Endodermal cell (in vitro differentiated cells): ENCODE data around the gene ARGLU1. TPM values are rescaled to one million over a fixed set of nuclear protein-coding genes. Genes with fewer than 3 reads are reported as not detected.

ENCODE experiments used
- DNase-seq: peaks from one replicate; pipeline ENCODE4 v3.0.0-alpha.2; 2017
- H3K27ac ChIP-seq: 2 replicates; pipeline ENCODE4 v1.5.1; 2013; ENCODE audit warnings: mild to moderate bottlenecking, low read depth, low read length, moderate library complexity
- H3K27me3 ChIP-seq: 2 replicates; pipeline ENCODE4 v1.6.1; 2013; ENCODE audit warnings: mild to moderate bottlenecking, low read length, moderate library complexity; ENCODE audit not compliant: insufficient read depth, control insufficient read depth, poor library complexity, severe bottlenecking
- H3K36me3 ChIP-seq: 2 replicates; pipeline ENCODE4 v1.7.0; 2013; ENCODE audit warnings: mild to moderate bottlenecking, low read length, moderate library complexity; ENCODE audit not compliant: control insufficient read depth, insufficient read depth
- H3K4me1 ChIP-seq: one replicate; pipeline ENCODE4 v1.7.0; 2013; ENCODE audit warnings: low read length; ENCODE audit not compliant: control insufficient read depth, insufficient read depth
- H3K4me3 ChIP-seq: 2 replicates; pipeline ENCODE4 v1.5.1; 2013; ENCODE audit warnings: mild to moderate bottlenecking, low read length, moderate library complexity
- H3K9ac ChIP-seq: 2 replicates; pipeline ENCODE4 v1.6.1; 2013; ENCODE audit warnings: mild to moderate bottlenecking, low read length, moderate library complexity; ENCODE audit not compliant: poor library complexity, severe bottlenecking; ENCODE audit errors: extremely low read depth
- H3K9me3 ChIP-seq: 2 replicates; pipeline ENCODE4 v1.6.1; 2013; ENCODE audit warnings: mild to moderate bottlenecking, low read length, moderate library complexity; ENCODE audit not compliant: control insufficient read depth
- H3K27ac Mint-ChIP-seq: 2 replicates; pipeline ENCODE4 v1.8.0; 2020; ENCODE audit warnings: mixed read lengths
- H3K27me3 Mint-ChIP-seq: 2 replicates; pipeline ENCODE4 v1.8.0; 2021; ENCODE audit warnings: mild to moderate bottlenecking, mixed read lengths; ENCODE audit not compliant: insufficient read depth
- H3K36me3 Mint-ChIP-seq: 2 replicates; pipeline ENCODE4 v1.8.0; 2020; ENCODE audit warnings: low read depth, mixed read lengths
- H3K4me1 Mint-ChIP-seq: 2 replicates; pipeline ENCODE4 v1.8.0; 2020; ENCODE audit warnings: mixed read lengths
- H3K4me3 Mint-ChIP-seq: 2 replicates; pipeline ENCODE4 v1.8.0; 2020; ENCODE audit warnings: mild to moderate bottlenecking, moderate library complexity, mixed read lengths
- H3K9me3 Mint-ChIP-seq: 2 replicates; pipeline ENCODE4 v1.8.0; 2020; ENCODE audit warnings: mild to moderate bottlenecking, mixed read lengths
- CTCF ChIP-seq: fragments of 200-600 bp; sonication (generic); conservative IDR thresholded peaks from 2 replicates; pipeline ENCODE4 v1.5.0; 2021; ENCODE audit warnings: antibody characterized with exemption, mild to moderate bottlenecking
- WGBS, 2 experiments: methylation state at CpG; one replicate each; pipeline versions ENCODE4 v1.1.5 to v1.1.7; 2013; ENCODE audit warnings: missing lambda C conversion rate in 2 of 2, mixed read lengths in 1 of 2; ENCODE audit not compliant: insufficient coverage in 1 of 2, insufficient read length in 1 of 2; 5-methylcytosine and 5-hydroxymethylcytosine counted together
- total RNA-seq, 2 donors: library from RNA; stranded (reverse); fragmentation: NEBNext Ultra II Directional in 1 of 2; extraction: Animal tissue kit (Norgen Biotek cat#: 25700) in 1 of 2; gene quantifications; 2 replicates in 1 of 2; 3 replicates in 1 of 2; pipeline ENCODE4 v1.2.1, GENCODE V29; 2021

Gene ARGLU1
- total RNA-seq, 2 donors from 2014 or later: 80.6 to 101 TPM

- WGBS, 2 experiments: 100% methylated on average over 1 of the region's 1 CpG
- Histone ChIP-seq H3K9ac (no peak overlapping the region), H3K27me3 (no peaks in the 10 kb centered on the region), H3K36me3 (peaks cover 92% of the 10 kb centered on the region), H3K4me3 (no peak overlapping the region), H3K27ac (no peak overlapping the region), H3K9me3 (no peaks in the 10 kb centered on the region), H3K4me1 (no peaks in the 10 kb centered on the region)
- Mint-ChIP-seq H3K27ac (no peak overlapping the region), H3K27me3 (no peaks in the 10 kb centered on the region), H3K36me3 (peaks cover 65% of the 10 kb centered on the region), H3K9me3 (no peaks in the 10 kb centered on the region), H3K4me1 (no peaks in the 10 kb centered on the region), H3K4me3 (no peak overlapping the region)
- no peak for DNase-seq
- TF ChIP-seq CTCF: no peak
Measured at GRCh38 chr13:106551350-106551749, 16.6 kb downstream of the ARGLU1 start.

GRCh38 chr13:106550570-106551135 lies 17.3 kb downstream of the ARGLU1 start:
- H3K27ac ChIP-seq: no peak overlapping the region
- H3K27me3 ChIP-seq: no peaks in the 10 kb centered on the region
- Mint-ChIP-seq H3K36me3 (peaks cover 58% of the 10 kb centered on the region), H3K27ac (no peak overlapping the region), H3K4me1 (no peaks in the 10 kb centered on the region), H3K9me3 (no peaks in the 10 kb centered on the region), H3K4me3 (no peak overlapping the region), H3K27me3 (no peaks in the 10 kb centered on the region)
- WGBS, 2 experiments: 94 to 98% methylated on average over 4 of the region's 4 CpGs
- no peaks in the 10 kb centered on the region for H3K9me3 ChIP-seq
- peaks cover 92% of the 10 kb centered on the region for H3K36me3 ChIP-seq
- H3K4me1 ChIP-seq: no peaks in the 10 kb centered on the region
- TF ChIP-seq CTCF: no peak
- DNase-seq: no peak
- no peak overlapping the region for H3K4me3 ChIP-seq
- H3K9ac ChIP-seq: no peak overlapping the region

- H3K4me1 ChIP-seq: no peaks in the 10 kb centered on the region
- H3K9ac ChIP-seq: no peak overlapping the region
- H3K27ac ChIP-seq: no peak overlapping the region
- Mint-ChIP-seq H3K9me3 (no peaks in the 10 kb centered on the region), H3K36me3 (peaks cover 40% of the 10 kb centered on the region), H3K27me3 (no peaks in the 10 kb centered on the region), H3K27ac (no peak overlapping the region), H3K4me3 (no peak overlapping the region), H3K4me1 (no peaks in the 10 kb centered on the region)
- H3K27me3 ChIP-seq: no peaks in the 10 kb centered on the region
- no peaks in the 10 kb centered on the region for H3K9me3 ChIP-seq
- no peak overlapping the region for H3K4me3 ChIP-seq
- WGBS, 2 experiments: 98% methylated on average over 3 of the region's 3 CpGs; no CpG with 5 or more reads in 1 of the 2 experiments
- TF ChIP-seq CTCF: no peak
- no peak for DNase-seq
- peaks cover 89% of the 10 kb centered on the region for H3K36me3 ChIP-seq
Measured at GRCh38 chr13:106548064-106548696, 19.8 kb downstream of the ARGLU1 start.
